Pancreas (tissue), 10 donors: ENCODE measurements around the gene KCTD5. TPM values are rescaled to one million over a fixed set of nuclear protein-coding genes. Genes with fewer than 3 reads are reported as not detected.
A peak's percentile ranks its signal among the peaks of the same experiment; 100 is the strongest.

Source experiments
- ATAC-seq, 4 donors: fragments of 200-7000 bp; cut with Tn5 transposase; one replicate each; pipeline versions ENCODE4 v1.8.0 to v1.9.1; 2020; ENCODE audit warnings: mild to moderate bottlenecking in 4 of 4, moderate library complexity in 4 of 4
- DNase-seq, 6 donors: peaks; one replicate each; pipeline ENCODE4 v3.0.0-alpha.2; 2020
- FAIRE-seq: peaks from 2 replicates; lab custom pipeline; 2012; peaks lifted over from hg19 to GRCh38; lab: Jason Lieb, UNC
- H3K27ac ChIP-seq, 4 donors: fragments of 200-600 bp; sonication (generic); 1 replicate in 3 of 4; 2 replicates in 1 of 4; pipeline versions ENCODE4 v1.5.0 to v1.8.0; 2020
- H3K27me3 ChIP-seq, 4 donors: fragments of 200-600 bp; one replicate each; pipeline ENCODE4 v1.8.0; 2021
- H3K36me3 ChIP-seq, 3 donors: fragments of 200-600 bp; sonication (generic) in 1 of 3; one replicate each; pipeline versions ENCODE4 v1.5.0 to v1.8.0; 2020 to 2021
- H3K4me1 ChIP-seq, 3 donors: fragments of 200-600 bp; one replicate each; pipeline ENCODE4 v1.8.0; 2021
- H3K4me3 ChIP-seq, 4 donors: fragments of 200-600 bp; sonication (generic) in 2 of 4; one replicate each; pipeline versions ENCODE4 v1.5.0 to v1.8.0; 2020 to 2021
- H3K9me3 ChIP-seq, 4 donors: fragments of 200-600 bp; one replicate each; pipeline ENCODE4 v1.8.0; 2021
- CTCF ChIP-seq, 4 donors: fragments of 200-600 bp; sonication (generic) in 3 of 4; IDR thresholded peaks; one replicate each; pipeline versions ENCODE4 v1.5.0 to v1.8.0; 2021; ENCODE audit warnings: antibody characterized with exemption in 4 of 4
- WGBS, 2 donors: extraction: QIAGEN DNeasy Blood & Tissue Kit; methylation state at CpG; one replicate each; pipeline ENCODE4 v1.1.7; 2013; 5-methylcytosine and 5-hydroxymethylcytosine counted together
- intact Hi-C, 3 donors: fragments of 100-400 bp; cut with DNase I; formaldehyde crosslinking; loops; one replicate each; pipeline versions ENCODE4 v1.11.1 to v1.14.2; 2022
- polyA plus RNA-seq, 2 donors: library from polyadenylated mRNA; stranded (reverse); fragments of 200-250 nt; gene quantifications; one replicate each; pipeline ENCODE4 v1.2.3, GENCODE V29; 2013
- total RNA-seq, 6 donors: library from RNA; stranded (reverse); fragmentation: NEBNext Ultra II Directional in 4 of 6; extraction: Animal tissue kit (Norgen Biotek cat#: 25700) in 4 of 6; gene quantifications; one replicate each; pipeline versions ENCODE4 v1.2.1 to v1.2.4, GENCODE V29; 2021 to 2023
- donor health status: healthy with polysubstance abuse.
- donor health status: DM: no; HTN: no; CAD: no; lungs with moderate emphysema.
- donor health status: DM: no; HTN: no; CAD: no.
- donor health status: control.
- donor health status: control.
- donor health status: Bipolar disorder and iron deficiency.
- donor health status: DM: yes; HTN: yes; CAD: no.
- donor health status: DM: no; HTN: no; CAD: no.
- donor health status: DM: no; HTN: no; CAD: no.
- donor health status: DM: yes; HTN: yes; CAD: no.

The KCTD5 gene
- total and polyA plus RNA-seq, 8 donors, result 4.5 to 8.9 (median 6.7) TPM

GRCh38 chr16:2708955-2709587 lies 26.7 kb downstream of the KCTD5 start:
- Histone ChIP-seq H3K4me3 (no peak overlapping the region), H3K4me1 (no peaks in the 10 kb centered on the region), H3K9me3 (no peaks in the 10 kb centered on the region), H3K36me3 (peaks cover 0 to 17% (median 4%) of the 10 kb centered on the region in 3 donors), H3K27ac (no peak overlapping the region), H3K27me3 (no peaks in the 10 kb centered on the region)
- intact Hi-C loops, result no loop called here
- FAIRE-seq (no peak), DNase-seq (no peak), ATAC-seq (no peak)
- 93 to 94% methylated on average over 22 of the region's 22 CpGs for WGBS, 2 donors
- TF ChIP-seq CTCF (IDR thresholded peaks at IDR 0.05), result no peak

GRCh38 chr16:2709588-2709984 lies 27.3 kb downstream of the KCTD5 start:
- Histone ChIP-seq H3K27me3 (no peaks in the 10 kb centered on the region), H3K4me1 (no peaks in the 10 kb centered on the region), H3K9me3 (no peaks in the 10 kb centered on the region), H3K27ac (no peak overlapping the region), H3K36me3 (peaks cover 0 to 17% (median 4%) of the 10 kb centered on the region in 3 donors), H3K4me3 (no peak overlapping the region)
- TF ChIP-seq CTCF (IDR thresholded peaks at IDR 0.05), result no peak
- ATAC-seq, result no peak
- intact Hi-C loops, result no loop called here
- no peak for FAIRE-seq
- peak in 1 of 6 donors; percentile 54 for DNase-seq
- 94 to 95% methylated on average over 10 of the region's 10 CpGs for WGBS, 2 donors

- Histone ChIP-seq H3K36me3 (peaks cover 0 to 17% (median 4%) of the 10 kb centered on the region in 3 donors), H3K27ac (no peak overlapping the region), H3K4me1 (no peaks in the 10 kb centered on the region), H3K9me3 (no peaks in the 10 kb centered on the region), H3K27me3 (no peaks in the 10 kb centered on the region), H3K4me3 (no peak overlapping the region)
- intact Hi-C loops, result no loop called here
- ATAC-seq (no peak), FAIRE-seq (no peak), DNase-seq (peak in 2 of 6 donors; percentile 26 to 63)
- WGBS, 2 donors, result 88 to 89% methylated on average over 20 of the region's 20 CpGs
- TF ChIP-seq CTCF (IDR thresholded peaks at IDR 0.05), result no peak
These were observed 27.8 kb downstream of the KCTD5 start for GRCh38 chr16:2710021-2710710.

GRCh38 chr16:2710711-2711231 lies 28.4 kb downstream of the KCTD5 start:
- Histone ChIP-seq H3K27ac (no peak overlapping the region), H3K9me3 (no peaks in the 10 kb centered on the region), H3K27me3 (no peaks in the 10 kb centered on the region), H3K36me3 (peaks cover 0 to 17% (median 4%) of the 10 kb centered on the region in 3 donors), H3K4me1 (peaks cover 0 to 3% (median 0%) of the 10 kb centered on the region in 3 donors), H3K4me3 (no peak overlapping the region)
- 57 to 59% methylated on average over 11 of the region's 11 CpGs for WGBS, 2 donors
- no peak for TF ChIP-seq CTCF (IDR thresholded peaks at IDR 0.05)
- FAIRE-seq (no peak), DNase-seq (peak in 1 of 6 donors; percentile 63), ATAC-seq (no peak)
- intact Hi-C loops, result no loop called here
